ENCODE results near the gene UBN2.

UBN2 gene

GRCh38 chr7:139249179-139249810 is 18.3 kb downstream of the UBN2 start:
- TF ChIP-seq ZNF354C (tag by site-specific recombination; IDR thresholded peaks at IDR 0.05; ENCODE audit: borderline replicate concordance, low read depth) (no peak), KLF10 (tag by site-specific recombination; IDR thresholded peaks at IDR 0.05) (no peak), GLI2 (tag by site-specific recombination; IDR thresholded peaks at IDR 0.05; ENCODE audit: borderline replicate concordance, low read depth) (no peak), KLF1 (tag by site-specific recombination; IDR thresholded peaks at IDR 0.05) (no peak), ZBTB1 (tag by site-specific recombination; IDR thresholded peaks at IDR 0.05) (no peak), ZNF169 (tag by site-specific recombination; IDR thresholded peaks at IDR 0.05) (no peak), ZNF610 (tag by site-specific recombination; IDR thresholded peaks at IDR 0.05; ENCODE audit: borderline replicate concordance) (no peak), ZNF112 (tag by site-specific recombination; IDR thresholded peaks at IDR 0.05) (no peak), SCRT1 (tag by site-specific recombination; IDR thresholded peaks at IDR 0.05; ENCODE audit: borderline replicate concordance) (no peak), ZNF133 (tag by site-specific recombination; IDR thresholded peaks at IDR 0.05) (no peak), ZEB2 (tag by site-specific recombination; IDR thresholded peaks at IDR 0.05) (no peak)
- ChIA-PET CTCF (interaction anchor here (0.6 kb wide), 1 partner anchor 305 kb away, joined by 3 read pairs; no protein-coding TSS in a partner anchor), POLR2A (no interaction called here)
- Histone ChIP-seq H3K4me1 (ENCODE audit: control insufficient read depth, insufficient read depth, low read length) (no peaks in the 10 kb centered on the region), H3K27ac (ENCODE audit: extremely low read depth, low read depth, low read length) (no peak overlapping the region), H3K36me3 (ENCODE audit: control insufficient read depth in 2 of 2, insufficient read depth in 1 of 2, low read length in 2 of 2) (peaks cover 20 to 49% of the 10 kb centered on the region in 2 experiments), H3K9me3 (ENCODE audit: control insufficient read depth, insufficient read depth, low read depth, low read length) (no peaks in the 10 kb centered on the region), H3K4me3 (ENCODE audit: low read depth, low read length) (no peak overlapping the region)

- H3K9me3 ChIP-seq (ENCODE audit: control insufficient read depth, insufficient read depth, low read depth, low read length): no peaks in the 10 kb centered on the region
- H3K4me1 ChIP-seq (ENCODE audit: control insufficient read depth, insufficient read depth, low read length): no peaks in the 10 kb centered on the region
- no peak overlapping the region for H3K27ac ChIP-seq (ENCODE audit: extremely low read depth, low read depth, low read length)
- H3K36me3 ChIP-seq (ENCODE audit: control insufficient read depth in 2 of 2, insufficient read depth in 1 of 2, low read length in 2 of 2): peaks cover 20 to 41% of the 10 kb centered on the region in 2 experiments
- no peak overlapping the region for H3K4me3 ChIP-seq (ENCODE audit: low read depth, low read length)
- CTCF ChIA-PET: no interaction called here
- TF ChIP-seq ZSCAN5A (tag by site-specific recombination; IDR thresholded peaks at IDR 0.05) (no peak), OVOL3 (tag by site-specific recombination; IDR thresholded peaks at IDR 0.05) (no peak)
- POLR2A ChIA-PET: no interaction called here
These were observed 21.4 kb downstream of the UBN2 start for GRCh38 chr7:139252451-139252850.

GRCh38 chr7:139254281-139254680 is 23.2 kb downstream of the UBN2 start:
- H3K27ac ChIP-seq (ENCODE audit: extremely low read depth, low read depth, low read length): no peak overlapping the region
- CTCF ChIA-PET: no interaction called here
- no peak overlapping the region for H3K4me3 ChIP-seq (ENCODE audit: low read depth, low read length)
- H3K9me3 ChIP-seq (ENCODE audit: control insufficient read depth, insufficient read depth, low read depth, low read length): no peaks in the 10 kb centered on the region
- POLR2A ChIA-PET: no interaction called here
- H3K36me3 ChIP-seq (ENCODE audit: control insufficient read depth in 2 of 2, insufficient read depth in 1 of 2, low read length in 2 of 2): peaks cover 11 to 41% of the 10 kb centered on the region in 2 experiments
- TF ChIP-seq ZNF394 (tag by site-specific recombination; IDR thresholded peaks at IDR 0.05; ENCODE audit: borderline replicate concordance): no peak
- TF ChIP-seq KLF16 (tag by site-specific recombination; IDR thresholded peaks at IDR 0.05): no peak
- no peaks in the 10 kb centered on the region for H3K4me1 ChIP-seq (ENCODE audit: control insufficient read depth, insufficient read depth, low read length)

- ChIA-PET POLR2A (no interaction called here), CTCF (no interaction called here)
- TF ChIP-seq ZNF248 (tag by site-specific recombination; IDR thresholded peaks at IDR 0.05) (no peak), ZNF560 (tag by site-specific recombination; IDR thresholded peaks at IDR 0.05; ENCODE audit: borderline replicate concordance) (no peak), ZNF223 (tag by site-specific recombination; IDR thresholded peaks at IDR 0.05) (no peak), KLF8 (tag by site-specific recombination; IDR thresholded peaks at IDR 0.05) (no peak), BCL6B (tag by site-specific recombination; IDR thresholded peaks at IDR 0.05) (no peak), ZNF776 (tag by site-specific recombination; IDR thresholded peaks at IDR 0.05; ENCODE audit: borderline replicate concordance) (no peak), KLF17 (tag by site-specific recombination; IDR thresholded peaks at IDR 0.05) (no peak), ZNF394 (tag by site-specific recombination; IDR thresholded peaks at IDR 0.05; ENCODE audit: borderline replicate concordance) (no peak)
- H3K4me3 ChIP-seq (ENCODE audit: low read depth, low read length): no peak overlapping the region
- H3K4me1 ChIP-seq (ENCODE audit: control insufficient read depth, insufficient read depth, low read length): no peaks in the 10 kb centered on the region
- no peak overlapping the region for H3K27ac ChIP-seq (ENCODE audit: extremely low read depth, low read depth, low read length)
- H3K9me3 ChIP-seq (ENCODE audit: control insufficient read depth, insufficient read depth, low read depth, low read length): no peaks in the 10 kb centered on the region
- H3K36me3 ChIP-seq (ENCODE audit: control insufficient read depth in 2 of 2, insufficient read depth in 1 of 2, low read length in 2 of 2): peaks cover 13 to 41% of the 10 kb centered on the region in 2 experiments
These were observed 23.7 kb downstream of the UBN2 start for GRCh38 chr7:139254728-139255127.
